Activated T-helper 2 cell treated with anti-CD3 and anti-CD28 coated beads, Interferon-gamma antibody, Interleukin-2, Interleukin-4, amounts not matched to agents 10 μg/mL and 5 μg/mL and 100 μg/mL, durations not matched to agents 14 hours and 24 hours and 36 hours (primary cell): Measurements from ENCODE around the gene MLLT1. TPM values are rescaled to one million over a fixed set of nuclear protein-coding genes. Genes with fewer than 3 reads are reported as not detected.
A peak's percentile ranks its signal among the peaks of the same experiment; 100 is the strongest.

Source experiments
- DNase-seq: peaks from one replicate; pipeline ENCODE4 v3.0.0; 2021; ENCODE audit warnings: low spot score
- H3K27ac Mint-ChIP-seq: one replicate; pipeline ENCODE4 v1.8.0; 2021; ENCODE audit warnings: mixed read lengths
- H3K27me3 Mint-ChIP-seq: one replicate; pipeline ENCODE4 v1.8.0; 2021; ENCODE audit warnings: low read depth, mixed read lengths
- H3K36me3 Mint-ChIP-seq: one replicate; pipeline ENCODE4 v1.8.0; 2021; ENCODE audit warnings: low read depth, mixed read lengths
- H3K4me1 Mint-ChIP-seq: one replicate; pipeline ENCODE4 v1.8.0; 2021; ENCODE audit warnings: low read depth, mixed read lengths
- H3K4me3 Mint-ChIP-seq: one replicate; pipeline ENCODE4 v1.8.0; 2021; ENCODE audit warnings: low read depth, mild to moderate bottlenecking, moderate library complexity, mixed read lengths
- H3K9me3 Mint-ChIP-seq: one replicate; pipeline ENCODE4 v1.8.0; 2021; ENCODE audit warnings: mixed read lengths
- intact Hi-C: fragments of 100-400 bp; cut with micrococcal nuclease; formaldehyde crosslinking; loops from one replicate; pipeline ENCODE4 v1.15.1; 2023
- total RNA-seq: library from RNA; stranded (reverse); gene quantifications from 2 replicates; pipeline ENCODE4 v1.2.3, GENCODE V29; 2022

The MLLT1 gene
- total RNA-seq, 1 donor from 2014 or later: 58.7 TPM

DNA sequence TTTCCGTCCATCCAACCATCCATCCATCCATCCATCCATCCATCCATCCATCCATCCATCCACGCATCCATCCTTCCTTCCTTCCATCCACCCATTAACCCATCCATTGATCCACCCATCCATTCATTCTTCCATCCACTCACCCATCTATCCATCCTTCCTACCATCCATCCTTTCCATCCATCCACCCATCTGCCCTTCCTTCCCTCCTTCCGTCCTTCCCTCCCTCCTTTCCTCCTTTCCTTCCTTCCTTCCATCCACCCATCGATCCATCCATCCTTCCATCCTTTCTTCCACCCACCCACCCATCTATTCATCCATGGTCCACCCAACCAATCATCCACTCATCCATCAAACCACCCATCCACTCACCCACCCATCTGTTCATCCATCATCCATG is 70.1 kb downstream of the MLLT1 start:
- Mint-ChIP-seq H3K27ac (no peak overlapping the region), H3K4me3 (no peak overlapping the region), H3K9me3 (no peaks in the 10 kb centered on the region), H3K4me1 (no peaks in the 10 kb centered on the region), H3K36me3 (peaks cover 8% of the 10 kb centered on the region), H3K27me3 (no peaks in the 10 kb centered on the region)
- no peak for DNase-seq
- intact Hi-C loops: no loop called here

- intact Hi-C loops: no loop called here
- no peaks in the 10 kb centered on the region for H3K27me3 Mint-ChIP-seq
- no peaks in the 10 kb centered on the region for H3K9me3 Mint-ChIP-seq
- H3K4me1 Mint-ChIP-seq: no peaks in the 10 kb centered on the region
- no peak for DNase-seq
- H3K27ac Mint-ChIP-seq: no peak overlapping the region
- no peak overlapping the region for H3K4me3 Mint-ChIP-seq
- peaks cover 8% of the 10 kb centered on the region for H3K36me3 Mint-ChIP-seq
Observed at GRCh38 chr19:6209233-6209632, 70.5 kb downstream of the MLLT1 start.

- intact Hi-C loops: no loop called here
- no peak overlapping the region for H3K27ac Mint-ChIP-seq
- peaks cover 3% of the 10 kb centered on the region for H3K27me3 Mint-ChIP-seq
- H3K4me3 Mint-ChIP-seq: no peak overlapping the region
- no peaks in the 10 kb centered on the region for H3K36me3 Mint-ChIP-seq
- DNase-seq: no peak
- H3K4me1 Mint-ChIP-seq: no peaks in the 10 kb centered on the region
- H3K9me3 Mint-ChIP-seq: no peaks in the 10 kb centered on the region
Observed at GRCh38 chr19:6204866-6205723, 74.7 kb downstream of the MLLT1 start.

DNA sequence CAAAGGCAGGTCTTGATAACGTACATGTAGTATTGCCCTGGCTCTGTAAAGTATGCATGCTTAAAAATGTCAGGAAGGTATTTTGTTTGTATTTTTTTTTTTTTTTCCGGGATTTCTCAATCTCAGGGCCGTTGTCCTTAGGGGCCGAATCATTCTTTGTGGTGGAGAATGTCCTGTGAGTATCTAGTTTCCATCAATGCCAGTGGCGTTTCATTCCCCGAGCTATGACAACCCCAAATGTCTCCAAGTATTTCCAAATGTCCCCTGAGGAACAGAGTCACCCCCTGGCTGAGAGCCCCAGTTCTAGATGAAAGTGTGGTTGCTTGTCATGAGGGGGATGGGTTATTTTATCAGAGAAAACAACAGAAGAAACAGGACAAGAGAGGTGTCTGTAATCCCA is 75.6 kb downstream of the MLLT1 start:
- peaks cover under 1% of the 10 kb centered on the region for H3K36me3 Mint-ChIP-seq
- H3K4me1 Mint-ChIP-seq: peaks cover 1% of the 10 kb centered on the region
- H3K9me3 Mint-ChIP-seq: no peaks in the 10 kb centered on the region
- peaks cover 3% of the 10 kb centered on the region for H3K27me3 Mint-ChIP-seq
- no peak for DNase-seq
- intact Hi-C loops: no loop called here
- H3K27ac Mint-ChIP-seq: no peak overlapping the region
- no peak overlapping the region for H3K4me3 Mint-ChIP-seq

DNA sequence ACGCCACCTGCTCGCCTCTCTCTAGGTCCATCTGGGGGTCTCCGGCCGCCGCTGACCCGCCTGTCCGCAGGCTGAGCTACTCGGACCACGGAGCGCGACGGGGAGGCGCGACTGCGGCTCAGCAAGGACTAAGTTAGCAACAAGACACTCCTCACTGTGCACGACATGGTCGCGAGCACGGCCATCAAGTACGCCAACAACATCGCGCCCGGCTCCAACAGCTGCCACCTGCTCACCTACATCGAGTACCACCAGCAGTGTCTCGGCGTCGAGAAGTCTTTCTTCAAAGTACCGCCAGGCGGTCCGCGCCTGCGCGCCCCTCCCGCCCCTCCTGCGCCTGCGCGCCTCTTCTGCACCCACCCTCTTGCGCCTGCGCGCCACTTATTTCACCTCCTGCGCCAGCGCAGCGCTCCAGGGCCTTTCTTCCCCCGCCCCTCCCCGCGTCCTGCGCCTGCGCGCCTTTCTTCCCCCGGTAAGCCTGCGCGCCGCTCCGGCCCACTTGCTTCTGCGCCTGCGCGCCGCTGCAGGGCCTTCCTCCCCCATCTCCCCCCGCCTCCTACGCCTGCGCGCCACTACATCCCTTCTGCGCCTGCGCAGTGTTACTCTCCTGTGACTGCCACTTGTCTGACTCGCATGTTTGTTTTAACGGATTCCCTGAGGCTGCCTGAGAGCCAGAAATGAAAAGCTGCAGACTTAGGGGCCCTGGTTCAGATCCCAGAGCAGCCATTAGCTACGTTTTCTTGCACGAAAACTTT is 80.4 kb downstream of the MLLT1 start:
- intact Hi-C loops: loop anchor here (1.0 kb wide), 1 partner anchor 89 kb away; the partner anchor contains the start of gene RFX2
- H3K27ac Mint-ChIP-seq: peak overlapping the region; percentile 88
- H3K36me3 Mint-ChIP-seq: peaks cover 21% of the 10 kb centered on the region
- peaks cover 3% of the 10 kb centered on the region for H3K27me3 Mint-ChIP-seq
- peak; percentile 98 for DNase-seq
- peaks cover 4% of the 10 kb centered on the region for H3K9me3 Mint-ChIP-seq
- H3K4me3 Mint-ChIP-seq: peak overlapping the region; percentile 98
- peaks cover 14% of the 10 kb centered on the region for H3K4me1 Mint-ChIP-seq

DNA sequence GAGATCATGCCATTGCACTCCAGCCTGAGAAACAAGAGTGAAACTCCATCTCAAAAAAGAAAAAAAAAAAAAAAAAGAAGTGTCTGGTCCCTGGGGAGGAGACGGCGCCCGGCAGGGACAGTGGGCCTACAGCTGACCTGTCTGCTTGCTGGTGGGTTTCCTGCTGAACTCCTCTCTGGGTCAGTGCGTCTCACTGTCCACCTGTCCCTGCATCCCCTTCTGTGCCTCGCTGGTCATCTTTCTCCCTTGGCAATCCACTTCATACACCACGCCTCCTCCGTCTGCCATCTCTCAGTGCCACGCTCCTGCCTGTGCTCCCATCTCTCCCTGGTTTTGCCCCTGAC is 80.9 kb downstream of the MLLT1 start:
- peaks cover 3% of the 10 kb centered on the region for H3K27me3 Mint-ChIP-seq
- peaks cover 21% of the 10 kb centered on the region for H3K36me3 Mint-ChIP-seq
- H3K4me1 Mint-ChIP-seq: peaks cover 14% of the 10 kb centered on the region
- no peak for DNase-seq
- H3K4me3 Mint-ChIP-seq: peak overlapping the region; percentile 98
- peak overlapping the region; percentile 88 for H3K27ac Mint-ChIP-seq
- H3K9me3 Mint-ChIP-seq: peaks cover 5% of the 10 kb centered on the region
- intact Hi-C loops: loop anchor here (1.0 kb wide), 1 partner anchor 89 kb away; the partner anchor contains the start of gene RFX2

DNA sequence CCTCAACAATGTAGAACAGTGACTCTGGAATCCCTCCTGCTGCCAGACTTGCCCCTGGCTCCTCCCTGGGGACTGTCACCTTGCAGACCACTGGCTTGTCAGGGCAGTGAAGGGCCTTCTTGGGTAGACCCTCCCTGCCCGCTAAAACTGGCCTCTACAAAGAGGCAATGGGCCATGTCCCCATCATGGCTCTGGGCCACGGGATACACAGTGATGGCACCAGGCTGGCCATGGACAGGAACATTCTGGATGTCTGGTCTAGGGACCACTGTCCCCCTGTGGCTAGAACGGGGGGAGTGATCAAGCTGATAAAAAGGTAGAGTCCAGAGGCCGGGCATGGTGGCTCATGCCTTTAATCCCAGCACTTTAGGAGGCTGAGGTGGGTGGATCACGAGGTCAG is 83.4 kb downstream of the MLLT1 start:
- no peaks in the 10 kb centered on the region for H3K27me3 Mint-ChIP-seq
- H3K27ac Mint-ChIP-seq: no peak overlapping the region
- peaks cover 39% of the 10 kb centered on the region for H3K36me3 Mint-ChIP-seq
- intact Hi-C loops: no loop called here
- peaks cover 22% of the 10 kb centered on the region for H3K9me3 Mint-ChIP-seq
- DNase-seq: no peak
- H3K4me1 Mint-ChIP-seq: peaks cover 14% of the 10 kb centered on the region
- H3K4me3 Mint-ChIP-seq: no peak overlapping the region

GRCh38 chr19:6188811-6189210 is 91.0 kb downstream of the MLLT1 start:
- Mint-ChIP-seq H3K27me3 (peaks cover 6% of the 10 kb centered on the region), H3K4me3 (no peak overlapping the region), H3K27ac (no peak overlapping the region), H3K36me3 (peaks cover 23% of the 10 kb centered on the region), H3K4me1 (no peaks in the 10 kb centered on the region), H3K9me3 (peaks cover 27% of the 10 kb centered on the region)
- DNase-seq: no peak
- intact Hi-C loops: no loop called here

DNA sequence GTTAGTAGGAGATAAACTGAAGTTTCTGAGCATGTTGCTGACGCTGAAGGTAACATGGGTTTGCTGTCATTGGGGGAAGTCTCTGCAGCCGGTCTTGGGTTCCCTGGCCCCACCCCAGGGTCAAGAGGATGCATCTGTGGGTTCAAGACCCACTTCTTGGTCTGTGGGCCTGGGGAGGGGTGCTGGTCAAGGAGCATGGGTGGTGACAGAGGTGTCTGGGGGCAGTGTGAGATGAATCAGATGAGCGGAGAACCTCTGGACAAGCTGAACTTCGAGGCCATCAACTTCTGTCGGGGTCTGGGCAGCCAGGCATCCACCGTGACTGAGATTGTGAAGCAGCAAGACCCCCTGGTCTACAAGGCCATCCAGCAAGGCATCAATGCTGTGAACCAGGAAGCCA is 92.4 kb downstream of the MLLT1 start:
- DNase-seq: no peak
- Mint-ChIP-seq H3K4me3 (no peak overlapping the region), H3K36me3 (peaks cover 11% of the 10 kb centered on the region), H3K27ac (no peak overlapping the region), H3K27me3 (peaks cover 6% of the 10 kb centered on the region), H3K9me3 (peaks cover 17% of the 10 kb centered on the region), H3K4me1 (no peaks in the 10 kb centered on the region)
- intact Hi-C loops: no loop called here

DNA sequence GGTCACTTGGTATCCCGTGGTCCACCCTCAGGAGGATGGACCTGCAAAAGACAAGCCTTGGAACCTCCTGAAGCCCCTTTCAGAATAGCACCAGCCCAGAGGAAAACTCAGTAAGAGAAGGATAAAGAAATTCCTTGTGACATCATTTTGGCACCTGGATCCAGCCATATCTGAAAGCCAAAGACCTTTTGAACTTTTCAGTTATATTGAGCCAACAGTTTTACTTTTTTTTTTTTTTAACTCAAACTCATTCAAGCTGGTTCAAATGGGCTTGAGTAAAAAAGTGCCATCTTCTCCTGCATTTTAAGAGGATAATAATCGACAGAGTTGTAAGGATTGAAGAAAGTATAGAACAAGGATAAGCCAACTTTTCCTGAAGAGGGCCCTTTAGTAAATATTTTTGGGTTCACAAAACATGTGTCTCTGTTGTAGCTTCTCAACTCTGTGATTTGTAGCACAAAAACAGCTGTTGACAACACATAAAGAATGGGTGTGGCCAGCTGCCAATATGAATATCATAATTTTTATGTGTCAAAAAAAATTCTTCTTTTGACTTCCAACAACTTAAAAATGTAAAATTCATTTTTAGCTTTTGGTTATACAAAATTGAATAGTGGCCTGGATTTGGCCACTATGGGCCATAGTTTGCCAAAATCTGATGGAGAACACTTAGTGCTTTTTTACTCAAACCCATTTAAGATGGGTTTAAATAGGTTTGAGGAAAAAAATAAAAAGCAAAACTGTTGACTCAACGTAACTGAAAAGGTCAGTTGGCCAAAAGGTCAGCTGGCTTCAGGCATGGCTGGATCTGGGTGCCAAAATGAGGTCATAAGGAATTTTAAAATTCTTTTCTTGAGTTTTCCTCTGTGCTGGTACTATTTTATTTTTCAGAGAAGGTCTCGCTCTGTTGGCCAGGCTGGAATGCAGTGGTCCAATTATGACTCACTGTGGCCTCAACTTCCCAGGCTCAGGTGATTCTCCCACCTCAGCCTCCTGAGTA is 93.6 kb downstream of the MLLT1 start:
- H3K36me3 Mint-ChIP-seq: peaks cover 2% of the 10 kb centered on the region
- no peak overlapping the region for H3K27ac Mint-ChIP-seq
- H3K27me3 Mint-ChIP-seq: peaks cover 8% of the 10 kb centered on the region
- no peak for DNase-seq
- H3K9me3 Mint-ChIP-seq: peaks cover 10% of the 10 kb centered on the region
- intact Hi-C loops: no loop called here
- H3K4me1 Mint-ChIP-seq: peaks cover 6% of the 10 kb centered on the region
- H3K4me3 Mint-ChIP-seq: no peak overlapping the region

DNA sequence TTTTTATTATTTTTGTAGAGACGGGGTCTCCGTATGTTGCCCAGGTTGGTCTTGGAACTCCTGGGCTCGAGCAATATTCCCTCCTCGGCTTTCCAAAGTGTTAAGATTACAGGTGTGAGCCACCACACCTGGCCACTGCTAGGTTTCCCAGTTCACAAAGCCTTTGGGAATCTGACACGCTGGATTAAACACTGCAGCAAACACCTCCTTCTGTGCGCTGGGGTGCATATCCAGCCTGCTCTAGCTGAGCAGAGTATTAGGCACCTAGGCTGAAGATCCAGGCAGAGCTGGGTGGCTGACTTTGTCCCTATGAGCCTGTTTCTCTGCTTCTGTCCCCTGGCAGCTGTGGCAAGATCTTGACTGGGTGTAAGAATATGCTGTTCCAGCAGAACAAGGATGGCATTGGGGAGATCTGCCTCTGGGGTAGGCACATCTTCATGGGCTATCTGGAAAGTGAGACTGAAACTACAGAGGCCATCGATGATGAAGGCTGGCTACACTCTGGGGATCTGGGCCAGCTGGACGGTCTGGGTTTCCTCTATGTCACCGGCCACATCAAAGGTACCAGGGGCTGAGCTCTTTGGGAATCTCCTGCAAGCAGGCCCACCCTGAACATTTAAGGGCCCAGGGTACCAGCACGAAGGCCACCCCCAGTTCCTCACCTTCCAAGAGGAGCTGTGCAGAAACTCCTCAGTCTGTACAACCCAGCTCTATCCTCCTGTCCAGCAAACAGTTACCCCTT is 94.5 kb downstream of the MLLT1 start:
- intact Hi-C loops: no loop called here
- no peak overlapping the region for H3K27ac Mint-ChIP-seq
- H3K27me3 Mint-ChIP-seq: peaks cover 8% of the 10 kb centered on the region
- no peak for DNase-seq
- peaks cover 6% of the 10 kb centered on the region for H3K4me1 Mint-ChIP-seq
- no peak overlapping the region for H3K4me3 Mint-ChIP-seq
- peaks cover 10% of the 10 kb centered on the region for H3K9me3 Mint-ChIP-seq
- H3K36me3 Mint-ChIP-seq: no peaks in the 10 kb centered on the region

- peaks cover 23% of the 10 kb centered on the region for H3K27me3 Mint-ChIP-seq
- no peaks in the 10 kb centered on the region for H3K9me3 Mint-ChIP-seq
- peaks cover 6% of the 10 kb centered on the region for H3K4me1 Mint-ChIP-seq
- DNase-seq: no peak
- no peak overlapping the region for H3K27ac Mint-ChIP-seq
- intact Hi-C loops: no loop called here
- H3K36me3 Mint-ChIP-seq: no peaks in the 10 kb centered on the region
- no peak overlapping the region for H3K4me3 Mint-ChIP-seq
Observed at GRCh38 chr19:6181119-6181518, 98.7 kb downstream of the MLLT1 start.
